AG04450 (cell line): ENCODE measurements around the gene TOP3B. TPM values are rescaled to one million over a fixed set of nuclear protein-coding genes. Genes with fewer than 3 reads are reported as not detected.
A peak's percentile ranks its signal among the peaks of the same experiment; 100 is the strongest.
"Not testable (repeated sequence)": the region's sequence is repeated elsewhere in the genome, so short reads cannot be mapped to it uniquely, and the experiment has no call there.

Experiments
- CTCF ChIA-PET: fragments of 300-600, 350-600 bp; formaldehyde crosslinking; extraction: SDS; loops from one replicate; lab custom pipeline; 2022; ENCODE audit warnings: antibody characterized with exemption, inconsistent platforms; lab: Charles Lee
- POLR2A ChIA-PET: fragments of 350-600 bp; formaldehyde crosslinking; extraction: SDS; loops from one replicate; lab custom pipeline; 2021; ENCODE audit warnings: antibody characterized with exemption, inconsistent platforms; lab: Yijun Ruan, JAX
- DNase-seq: peaks from one replicate; pipeline ENCODE4 v3.0.0-alpha.2; 2011; ENCODE audit warnings: low read depth, low spot score
- H3K27ac ChIP-seq: one replicate; pipeline ENCODE4 v1.5.1; 2012; ENCODE audit warnings: low read depth, low read length, control low read depth
- H3K27me3 ChIP-seq: one replicate; pipeline ENCODE4 v1.6.0; 2012; ENCODE audit warnings: low read length; ENCODE audit not compliant: control insufficient read depth, insufficient read depth
- H3K4me3 ChIP-seq: 2 replicates; pipeline ENCODE4 v1.5.1; 2011; ENCODE audit warnings: mild to moderate bottlenecking, low read depth, low read length, control low read depth
- H3K9me3 ChIP-seq: 2 replicates; pipeline ENCODE4 v1.5.1; 2012; ENCODE audit warnings: low read length; ENCODE audit not compliant: control insufficient read depth, insufficient read depth
- CTCF ChIP-seq: IDR thresholded peaks from 2 replicates; pipeline ENCODE4 v1.5.1; 2011; ENCODE audit warnings: low read depth, low read length, control low read depth, inconsistent platforms
- polyA plus RNA-seq: library from polyadenylated mRNA; depleted of rRNA; stranded (reverse); fragments of >200 nt; gene quantifications from 2 replicates; pipeline ENCODE4 v1.2.3, GENCODE V29; 2011

Gene TOP3B
- polyA plus RNA-seq, 1 experiment: 10.3 TPM

- no peaks in the 10 kb centered on the region; the same call in 1 of the 2 replicates for H3K9me3 ChIP-seq
- H3K27me3 ChIP-seq: no peaks in the 10 kb centered on the region
- no peak overlapping the region for H3K27ac ChIP-seq
- ChIA-PET POLR2A (interaction anchor here (1.4 kb wide), 1 partner anchor 183 kb away, joined by 4 read pairs; no protein-coding TSS in a partner anchor), CTCF (interaction anchor here (0.9 to 1.0 kb wide), 2 partner anchors 9 to 10 kb away, joined by 3 read pairs; partner anchors contain the start of gene PPM1F)
- no peak overlapping the region for H3K4me3 ChIP-seq
- TF ChIP-seq CTCF: no peak
- DNase-seq: no peak
Measured at GRCh38 chr22:21943571-21944448, 38.8 kb downstream of the TOP3B start.

GRCh38 chr22:21942407-21943343, 39.9 kb downstream of the TOP3B start:
- peak overlapping the region; percentile 95 for H3K27ac ChIP-seq
- ChIA-PET POLR2A (interaction anchor here (0.7 to 1.4 kb wide), 2 partner anchors 20 to 182 kb away, joined by 4 to 5 read pairs; no protein-coding TSS in a partner anchor), CTCF (interaction anchor here (1.8 kb wide), 1 partner anchor 10 kb away, joined by 13 read pairs; the partner anchor contains the start of gene PPM1F)
- no peaks in the 10 kb centered on the region for H3K27me3 ChIP-seq
- H3K9me3 ChIP-seq: no peaks in the 10 kb centered on the region; the same call in 1 of the 2 replicates
- DNase-seq: peak; percentile 39
- peak overlapping the region; percentile 31; the same call in 1 of the 2 replicates for H3K4me3 ChIP-seq
- TF ChIP-seq CTCF: no peak

GRCh38 chr22:21941921-21942320, 40.7 kb downstream of the TOP3B start:
- Histone ChIP-seq H3K9me3 (no peaks in the 10 kb centered on the region; the same call in 1 of the 2 replicates), H3K4me3 (no peak overlapping the region), H3K27me3 (no peaks in the 10 kb centered on the region), H3K27ac (peak overlapping the region; percentile 95)
- CTCF ChIA-PET: interaction anchor here (1.8 kb wide), 1 partner anchor 10 kb away, joined by 13 read pairs; the partner anchor contains the start of gene PPM1F
- POLR2A ChIA-PET: interaction anchor here (0.7 to 1.4 kb wide), 2 partner anchors 19 to 181 kb away, joined by 4 to 5 read pairs; no protein-coding TSS in a partner anchor
- TF ChIP-seq CTCF: no peak
- DNase-seq: no peak

- no peak for TF ChIP-seq CTCF
- ChIA-PET POLR2A (no interaction called here), CTCF (interaction anchor here (0.9 to 4.8 kb wide), 4 partner anchors 9 to 229 kb away, joined by 4 to 32 read pairs (median 4); partner anchors contain the start of gene PPM1F)
- H3K4me3 ChIP-seq: no peak overlapping the region
- no peak for DNase-seq
- H3K9me3 ChIP-seq: no peaks in the 10 kb centered on the region; the same call in 1 of the 2 replicates
- H3K27ac ChIP-seq: no peak overlapping the region
- no peaks in the 10 kb centered on the region for H3K27me3 ChIP-seq
Measured at GRCh38 chr22:21940521-21940920, 42.1 kb downstream of the TOP3B start.

GRCh38 chr22:21939935-21940334, 42.7 kb downstream of the TOP3B start:
- H3K9me3 ChIP-seq, H3K27me3 ChIP-seq, DNase-seq, POLR2A ChIA-PET, H3K4me3 ChIP-seq: not testable (repeated sequence)
- CTCF ChIA-PET: interaction anchor here (0.9 to 4.8 kb wide), 4 partner anchors 9 to 229 kb away, joined by 4 to 32 read pairs (median 4); partner anchors contain the start of gene PPM1F
- H3K27ac ChIP-seq: peak overlapping the region; percentile 21
